ENCODE data around the gene DSP. TPM values are rescaled to one million over a fixed set of nuclear protein-coding genes. Genes with fewer than 3 reads are reported as not detected.

DSP gene
- total and polyA plus RNA-seq, 4 donors = 25.0 to 74.7 (median 34.1) TPM

DNA sequence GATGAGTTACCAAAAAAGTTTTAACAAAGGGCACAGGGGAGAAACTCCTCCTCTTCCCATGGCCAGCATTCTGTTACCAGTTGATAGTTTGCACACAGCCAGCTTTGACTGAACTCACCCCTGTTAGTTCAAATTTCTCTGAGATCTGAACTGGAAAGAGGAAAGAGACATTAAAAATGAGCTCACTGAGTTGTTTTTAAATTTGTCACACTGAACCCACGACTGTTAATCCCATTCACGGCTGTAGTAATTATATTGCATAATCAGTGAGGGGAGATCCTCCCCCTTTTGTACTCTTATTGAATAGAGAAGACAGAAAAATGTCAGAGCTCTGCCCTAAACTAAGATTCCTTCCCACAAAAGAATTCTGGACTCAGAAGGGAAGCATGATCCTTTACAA lies 17.5 kb upstream of the DSP start (continued):
- TF ChIP-seq FOXA1 (IDR thresholded peaks at IDR 0.05) = no peak
- TF ChIP-seq YY1 (IDR thresholded peaks at IDR 0.05) = no peak
- TF ChIP-seq, protein P1, sequence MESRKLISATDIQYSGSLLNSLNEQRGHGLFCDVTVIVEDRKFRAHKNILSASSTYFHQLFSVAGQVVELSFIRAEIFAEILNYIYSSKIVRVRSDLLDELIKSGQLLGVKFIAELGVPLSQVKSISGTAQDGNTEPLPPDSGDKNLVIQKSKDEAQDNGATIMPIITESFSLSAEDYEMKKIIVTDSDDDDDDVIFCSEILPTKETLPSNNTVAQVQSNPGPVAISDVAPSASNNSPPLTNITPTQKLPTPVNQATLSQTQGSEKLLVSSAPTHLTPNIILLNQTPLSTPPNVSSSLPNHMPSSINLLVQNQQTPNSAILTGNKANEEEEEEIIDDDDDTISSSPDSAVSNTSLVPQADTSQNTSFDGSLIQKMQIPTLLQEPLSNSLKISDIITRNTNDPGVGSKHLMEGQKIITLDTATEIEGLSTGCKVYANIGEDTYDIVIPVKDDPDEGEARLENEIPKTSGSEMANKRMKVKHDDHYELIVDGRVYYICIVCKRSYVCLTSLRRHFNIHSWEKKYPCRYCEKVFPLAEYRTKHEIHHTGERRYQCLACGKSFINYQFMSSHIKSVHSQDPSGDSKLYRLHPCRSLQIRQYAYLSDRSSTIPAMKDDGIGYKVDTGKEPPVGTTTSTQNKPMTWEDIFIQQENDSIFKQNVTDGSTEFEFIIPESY (IDR thresholded peaks at IDR 0.05) = no peak

DNA sequence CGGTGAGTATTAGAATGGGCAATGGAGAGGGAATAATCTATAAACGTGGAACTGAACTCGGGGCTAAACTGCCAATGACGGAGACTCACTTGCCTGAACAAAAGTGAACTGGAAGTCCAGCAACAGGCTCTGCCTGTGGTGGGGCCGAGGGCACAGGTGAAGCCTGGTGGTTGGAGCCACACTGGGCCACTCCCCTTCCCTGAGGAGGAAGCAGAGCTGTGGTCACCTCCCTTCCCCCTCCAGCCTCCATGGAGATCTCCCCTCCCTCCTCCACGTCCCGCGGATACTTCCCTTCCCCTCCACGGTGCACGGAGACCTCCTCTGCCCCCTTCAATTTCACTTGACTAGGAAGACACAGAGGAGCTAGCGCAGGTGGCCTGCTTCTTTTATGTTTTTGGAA lies 14.7 kb upstream of the DSP start:
- no peak for DNase-seq (ENCODE audit: low spot score)
- no peaks in the 10 kb centered on the region for H3K27me3 ChIP-seq (ENCODE audit: control insufficient read depth in 4 of 4, insufficient read depth in 4 of 4, low read length in 3 of 4)
- WGBS = 62% methylated on average over 11 of the region's 11 CpGs

More for the DNA sequence above, 14.7 kb upstream of the DSP start:
- no peak overlapping the region for H3K9ac ChIP-seq (ENCODE audit: low read depth in 1 of 2, low read length in 2 of 2)
- no peaks in the 10 kb centered on the region for H3K9me3 ChIP-seq (ENCODE audit: control insufficient read depth in 4 of 4, low read length in 3 of 4)
- no peak overlapping the region for H3K27ac ChIP-seq (ENCODE audit: low read depth in 1 of 2, low read length in 2 of 2)
- no peaks in the 10 kb centered on the region for H3K4me1 ChIP-seq (ENCODE audit: control insufficient read depth in 4 of 4, insufficient read depth in 4 of 4, low read length in 3 of 4)
- H3K36me3 ChIP-seq (ENCODE audit: control insufficient read depth in 4 of 4, insufficient read depth in 3 of 4, low read depth in 1 of 4, low read length in 3 of 4) = no peaks in the 10 kb centered on the region
- no peak overlapping the region for H3K4me3 ChIP-seq (ENCODE audit: low read depth in 1 of 3, low read length in 3 of 3)
- TF ChIP-seq, protein P2, sequence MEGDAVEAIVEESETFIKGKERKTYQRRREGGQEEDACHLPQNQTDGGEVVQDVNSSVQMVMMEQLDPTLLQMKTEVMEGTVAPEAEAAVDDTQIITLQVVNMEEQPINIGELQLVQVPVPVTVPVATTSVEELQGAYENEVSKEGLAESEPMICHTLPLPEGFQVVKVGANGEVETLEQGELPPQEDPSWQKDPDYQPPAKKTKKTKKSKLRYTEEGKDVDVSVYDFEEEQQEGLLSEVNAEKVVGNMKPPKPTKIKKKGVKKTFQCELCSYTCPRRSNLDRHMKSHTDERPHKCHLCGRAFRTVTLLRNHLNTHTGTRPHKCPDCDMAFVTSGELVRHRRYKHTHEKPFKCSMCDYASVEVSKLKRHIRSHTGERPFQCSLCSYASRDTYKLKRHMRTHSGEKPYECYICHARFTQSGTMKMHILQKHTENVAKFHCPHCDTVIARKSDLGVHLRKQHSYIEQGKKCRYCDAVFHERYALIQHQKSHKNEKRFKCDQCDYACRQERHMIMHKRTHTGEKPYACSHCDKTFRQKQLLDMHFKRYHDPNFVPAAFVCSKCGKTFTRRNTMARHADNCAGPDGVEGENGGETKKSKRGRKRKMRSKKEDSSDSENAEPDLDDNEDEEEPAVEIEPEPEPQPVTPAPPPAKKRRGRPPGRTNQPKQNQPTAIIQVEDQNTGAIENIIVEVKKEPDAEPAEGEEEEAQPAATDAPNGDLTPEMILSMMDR (IDR thresholded peaks at IDR 0.05; ENCODE audit: low read depth, low read length, missing input control) = no peak
- no peak for TF ChIP-seq EGR1 (IDR thresholded peaks at IDR 0.05; ENCODE audit: low read depth in 2 of 2)
- no peak for TF ChIP-seq GABPA (IDR thresholded peaks at IDR 0.05 in 1 of 2, conservative IDR thresholded peaks at IDR 0.05 in 1 of 2)
- TF ChIP-seq, protein P1 (IDR thresholded peaks at IDR 0.05) = no peak
- TF ChIP-seq, protein P3, sequence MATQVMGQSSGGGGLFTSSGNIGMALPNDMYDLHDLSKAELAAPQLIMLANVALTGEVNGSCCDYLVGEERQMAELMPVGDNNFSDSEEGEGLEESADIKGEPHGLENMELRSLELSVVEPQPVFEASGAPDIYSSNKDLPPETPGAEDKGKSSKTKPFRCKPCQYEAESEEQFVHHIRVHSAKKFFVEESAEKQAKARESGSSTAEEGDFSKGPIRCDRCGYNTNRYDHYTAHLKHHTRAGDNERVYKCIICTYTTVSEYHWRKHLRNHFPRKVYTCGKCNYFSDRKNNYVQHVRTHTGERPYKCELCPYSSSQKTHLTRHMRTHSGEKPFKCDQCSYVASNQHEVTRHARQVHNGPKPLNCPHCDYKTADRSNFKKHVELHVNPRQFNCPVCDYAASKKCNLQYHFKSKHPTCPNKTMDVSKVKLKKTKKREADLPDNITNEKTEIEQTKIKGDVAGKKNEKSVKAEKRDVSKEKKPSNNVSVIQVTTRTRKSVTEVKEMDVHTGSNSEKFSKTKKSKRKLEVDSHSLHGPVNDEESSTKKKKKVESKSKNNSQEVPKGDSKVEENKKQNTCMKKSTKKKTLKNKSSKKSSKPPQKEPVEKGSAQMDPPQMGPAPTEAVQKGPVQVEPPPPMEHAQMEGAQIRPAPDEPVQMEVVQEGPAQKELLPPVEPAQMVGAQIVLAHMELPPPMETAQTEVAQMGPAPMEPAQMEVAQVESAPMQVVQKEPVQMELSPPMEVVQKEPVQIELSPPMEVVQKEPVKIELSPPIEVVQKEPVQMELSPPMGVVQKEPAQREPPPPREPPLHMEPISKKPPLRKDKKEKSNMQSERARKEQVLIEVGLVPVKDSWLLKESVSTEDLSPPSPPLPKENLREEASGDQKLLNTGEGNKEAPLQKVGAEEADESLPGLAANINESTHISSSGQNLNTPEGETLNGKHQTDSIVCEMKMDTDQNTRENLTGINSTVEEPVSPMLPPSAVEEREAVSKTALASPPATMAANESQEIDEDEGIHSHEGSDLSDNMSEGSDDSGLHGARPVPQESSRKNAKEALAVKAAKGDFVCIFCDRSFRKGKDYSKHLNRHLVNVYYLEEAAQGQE (IDR thresholded peaks at IDR 0.05) = no peak
- TF ChIP-seq TAF1 (conservative IDR thresholded peaks at IDR 0.05) = no peak
- no peak for TF ChIP-seq FOXA2 (IDR thresholded peaks at IDR 0.05)
- no peak for TF ChIP-seq RXRA (IDR thresholded peaks at IDR 0.05)
- TF ChIP-seq FOXA1 (IDR thresholded peaks at IDR 0.05) = no peak
- no peak for TF ChIP-seq JUND (IDR thresholded peaks at IDR 0.05)
- TF ChIP-seq NR2F2 (IDR thresholded peaks at IDR 0.05) = no peak
- TF ChIP-seq SP1 (IDR thresholded peaks at IDR 0.05) = no peak
- TF ChIP-seq, protein P4, sequence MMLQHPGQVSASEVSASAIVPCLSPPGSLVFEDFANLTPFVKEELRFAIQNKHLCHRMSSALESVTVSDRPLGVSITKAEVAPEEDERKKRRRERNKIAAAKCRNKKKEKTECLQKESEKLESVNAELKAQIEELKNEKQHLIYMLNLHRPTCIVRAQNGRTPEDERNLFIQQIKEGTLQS (IDR thresholded peaks at IDR 0.05) = no peak
- no peak for TF ChIP-seq YY1 (IDR thresholded peaks at IDR 0.05)
- no peak for TF ChIP-seq HNF4A (conservative IDR thresholded peaks at IDR 0.05)
- TF ChIP-seq RAD21 (IDR thresholded peaks at IDR 0.05) = no peak
- TF ChIP-seq, protein P5, sequence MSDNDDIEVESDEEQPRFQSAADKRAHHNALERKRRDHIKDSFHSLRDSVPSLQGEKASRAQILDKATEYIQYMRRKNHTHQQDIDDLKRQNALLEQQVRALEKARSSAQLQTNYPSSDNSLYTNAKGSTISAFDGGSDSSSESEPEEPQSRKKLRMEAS (IDR thresholded peaks at IDR 0.05) = no peak
- TF ChIP-seq HNF4G (IDR thresholded peaks at IDR 0.05) = no peak

Data from liver (tissue), 9 donors.